ENCODE measurements around the gene ALDOA. TPM values are rescaled to one million over a fixed set of nuclear protein-coding genes. Genes with fewer than 3 reads are reported as not detected.

ALDOA gene
- total RNA-seq, 1 experiment from 2014 or later = 1,486 TPM

DNA sequence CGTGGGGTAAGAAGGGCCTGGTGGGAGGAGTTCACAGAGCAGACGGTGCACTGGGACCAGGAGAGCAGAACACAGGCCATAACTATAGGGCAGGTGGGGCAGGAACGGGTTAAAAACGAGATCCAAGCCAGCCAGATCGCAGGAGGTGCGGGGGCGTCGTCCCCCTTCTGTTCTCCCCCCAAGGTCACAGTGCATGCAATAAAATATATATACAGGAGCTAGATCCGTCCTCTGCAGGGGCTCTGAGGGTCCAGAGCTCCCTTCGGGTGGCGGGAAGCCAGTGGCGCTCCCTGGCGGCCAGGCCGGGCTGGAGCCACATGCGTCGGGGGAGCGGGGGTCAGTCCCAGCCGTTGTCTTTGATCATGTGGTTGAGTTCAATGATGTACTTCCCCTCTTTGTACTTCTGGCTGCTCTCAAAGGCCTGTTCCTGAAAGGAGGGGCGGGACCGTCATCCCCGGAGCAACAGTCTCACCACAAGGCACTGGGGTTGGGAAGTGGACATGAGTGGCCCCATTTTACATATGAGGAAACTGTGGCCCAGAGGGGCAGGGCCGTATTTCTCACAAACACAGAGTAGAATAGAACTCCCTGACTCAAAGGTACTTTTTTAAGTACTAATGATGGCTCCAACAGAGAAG is 26.9 kb downstream of the ALDOA start:
- no peaks in the 10 kb centered on the region for H3K27me3 ChIP-seq (ENCODE audit: low read length)
- H3K9ac ChIP-seq (ENCODE audit: low read length) = peak overlapping the region; percentile 85
- peak overlapping the region; percentile 73 for H2AFZ ChIP-seq (ENCODE audit: low read length)
- peak; percentile 96 for DNase-seq
- peaks cover 3% of the 10 kb centered on the region; the same call in 1 of the 2 replicates for H3K79me2 ChIP-seq (ENCODE audit: low read length)
- no peaks in the 10 kb centered on the region for H3K9me2 ChIP-seq (replicated peaks; ENCODE audit: insufficient read depth, low read length)
- H4K20me1 ChIP-seq (ENCODE audit: insufficient read depth, low read depth, low read length) = no peaks in the 10 kb centered on the region
- no peaks in the 10 kb centered on the region for H3K36me3 ChIP-seq (ENCODE audit: insufficient read depth, low read length)
- H3K27ac ChIP-seq (ENCODE audit: low read length) = peak overlapping the region; percentile 82
- peaks cover 45% of the 10 kb centered on the region for H3K4me1 ChIP-seq (ENCODE audit: low read length)
- H3K4me3 ChIP-seq (ENCODE audit: low read length) = peak overlapping the region; percentile 78
- peaks cover 8% of the 10 kb centered on the region; the same call in 1 of the 2 replicates for H3K9me3 ChIP-seq (ENCODE audit: low read length)
- H3K4me2 ChIP-seq (ENCODE audit: low read depth, low read length, poor library complexity, severe bottlenecking) = peak overlapping the region; percentile 91

DNA sequence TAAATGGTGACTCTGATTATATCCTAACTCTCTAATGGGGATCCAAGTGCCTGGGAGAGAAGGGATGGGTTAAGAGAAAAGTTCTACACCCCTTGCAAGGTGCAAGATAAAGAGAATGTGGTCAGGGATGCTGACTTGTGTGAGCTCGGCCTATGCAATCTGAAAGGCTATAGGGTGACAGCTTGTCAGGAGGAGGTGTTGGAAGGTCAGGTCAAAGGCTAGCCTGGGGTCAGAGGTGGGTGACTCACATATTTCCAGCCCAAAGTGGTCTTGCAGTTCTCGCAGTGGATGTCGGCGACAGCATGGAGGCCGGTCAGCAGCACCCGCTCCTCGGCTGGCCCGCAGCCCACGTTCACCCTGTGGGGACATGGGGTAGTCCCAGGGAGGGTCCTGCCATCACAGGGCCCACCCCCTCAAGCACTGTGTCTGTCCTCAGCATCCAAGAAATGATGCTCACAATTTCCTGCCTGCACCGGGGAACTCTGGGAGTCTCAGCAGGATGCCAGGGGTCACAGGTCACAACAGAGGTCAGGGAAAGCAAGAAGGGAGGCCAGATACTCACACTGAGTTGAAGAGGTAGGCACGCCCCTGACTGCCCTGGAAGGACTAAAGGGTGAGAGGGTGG is 29.1 kb downstream of the ALDOA start:
- Histone ChIP-seq H3K79me2 (ENCODE audit: low read length) (peaks cover 3% of the 10 kb centered on the region; the same call in 1 of the 2 replicates), H3K9ac (ENCODE audit: low read length) (peak overlapping the region; percentile 84), H3K4me2 (ENCODE audit: low read depth, low read length, poor library complexity, severe bottlenecking) (peak overlapping the region; percentile 98), H3K4me1 (ENCODE audit: low read length) (peaks cover 45% of the 10 kb centered on the region), H3K4me3 (ENCODE audit: low read length) (peak overlapping the region; percentile 86), H3K36me3 (ENCODE audit: insufficient read depth, low read length) (no peaks in the 10 kb centered on the region), H3K9me3 (ENCODE audit: low read length) (peaks cover 12% of the 10 kb centered on the region; the same call in 1 of the 2 replicates), H3K27ac (ENCODE audit: low read length) (peak overlapping the region; percentile 62; the same call in 1 of the 2 replicates), H3K9me2 (replicated peaks; ENCODE audit: insufficient read depth, low read length) (no peaks in the 10 kb centered on the region), H3K27me3 (ENCODE audit: low read length) (no peaks in the 10 kb centered on the region), H4K20me1 (ENCODE audit: insufficient read depth, low read depth, low read length) (no peaks in the 10 kb centered on the region), H2AFZ (ENCODE audit: low read length) (no peak overlapping the region)
- no peak for DNase-seq

DNA sequence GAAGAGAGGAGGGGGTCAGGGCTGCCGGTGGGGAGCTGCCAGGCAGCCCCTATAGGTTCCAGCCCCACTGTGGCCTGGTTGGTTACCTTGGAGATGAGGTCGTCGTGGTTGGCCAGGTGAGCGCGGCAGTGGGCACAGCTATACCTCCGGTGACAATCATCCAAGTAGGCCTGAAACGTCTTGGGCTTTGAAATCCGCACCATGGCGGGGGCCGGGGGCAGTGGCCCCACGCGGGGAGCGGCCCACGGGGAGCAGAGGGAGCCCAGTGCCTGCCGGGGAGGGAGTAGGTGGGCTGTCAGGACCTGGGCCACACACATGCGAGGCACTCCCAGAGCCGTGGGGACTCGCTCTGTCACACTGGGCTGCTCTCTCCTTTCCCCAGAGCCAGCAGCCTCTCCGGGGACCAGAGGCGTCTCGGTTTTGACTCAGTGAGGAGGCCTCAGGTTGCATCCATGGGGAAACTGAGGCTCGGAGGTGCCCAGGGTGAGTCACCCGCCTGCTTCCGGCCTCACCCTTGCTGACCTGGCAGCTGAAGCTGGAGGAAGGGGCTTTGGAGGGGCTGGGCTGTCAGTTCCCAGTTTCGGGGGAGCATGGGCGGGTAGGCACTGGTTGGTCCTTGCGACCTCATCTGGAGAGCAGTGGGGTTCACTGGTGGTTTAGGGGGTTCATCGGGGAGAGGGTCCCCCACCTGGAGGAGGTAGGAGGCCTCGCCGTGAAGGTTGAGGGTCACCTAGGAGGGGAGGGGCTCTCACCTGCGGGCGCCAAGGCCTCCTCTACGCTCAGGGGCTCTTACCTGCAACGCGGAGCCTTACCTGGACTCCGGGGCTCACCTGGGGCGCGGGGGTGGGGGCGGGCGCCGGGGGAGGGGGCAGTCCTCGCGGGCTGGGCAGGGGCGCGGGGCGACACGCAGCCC is 29.9 kb downstream of the ALDOA start:
- Histone ChIP-seq H3K36me3 (ENCODE audit: insufficient read depth, low read length) (no peaks in the 10 kb centered on the region), H3K27ac (ENCODE audit: low read length) (peak overlapping the region; percentile 62), H3K9ac (ENCODE audit: low read length) (peak overlapping the region; percentile 84), H3K9me3 (ENCODE audit: low read length) (peaks cover 12% of the 10 kb centered on the region; the same call in 1 of the 2 replicates), H3K4me2 (ENCODE audit: low read depth, low read length, poor library complexity, severe bottlenecking) (peak overlapping the region; percentile 98), H3K27me3 (ENCODE audit: low read length) (no peaks in the 10 kb centered on the region), H2AFZ (ENCODE audit: low read length) (no peak overlapping the region), H4K20me1 (ENCODE audit: insufficient read depth, low read depth, low read length) (no peaks in the 10 kb centered on the region), H3K4me3 (ENCODE audit: low read length) (peak overlapping the region; percentile 86), H3K4me1 (ENCODE audit: low read length) (peaks cover 41% of the 10 kb centered on the region), H3K79me2 (ENCODE audit: low read length) (peaks cover 3% of the 10 kb centered on the region; the same call in 1 of the 2 replicates), H3K9me2 (replicated peaks; ENCODE audit: insufficient read depth, low read length) (no peaks in the 10 kb centered on the region)
- peak; percentile 52 for DNase-seq

DNA sequence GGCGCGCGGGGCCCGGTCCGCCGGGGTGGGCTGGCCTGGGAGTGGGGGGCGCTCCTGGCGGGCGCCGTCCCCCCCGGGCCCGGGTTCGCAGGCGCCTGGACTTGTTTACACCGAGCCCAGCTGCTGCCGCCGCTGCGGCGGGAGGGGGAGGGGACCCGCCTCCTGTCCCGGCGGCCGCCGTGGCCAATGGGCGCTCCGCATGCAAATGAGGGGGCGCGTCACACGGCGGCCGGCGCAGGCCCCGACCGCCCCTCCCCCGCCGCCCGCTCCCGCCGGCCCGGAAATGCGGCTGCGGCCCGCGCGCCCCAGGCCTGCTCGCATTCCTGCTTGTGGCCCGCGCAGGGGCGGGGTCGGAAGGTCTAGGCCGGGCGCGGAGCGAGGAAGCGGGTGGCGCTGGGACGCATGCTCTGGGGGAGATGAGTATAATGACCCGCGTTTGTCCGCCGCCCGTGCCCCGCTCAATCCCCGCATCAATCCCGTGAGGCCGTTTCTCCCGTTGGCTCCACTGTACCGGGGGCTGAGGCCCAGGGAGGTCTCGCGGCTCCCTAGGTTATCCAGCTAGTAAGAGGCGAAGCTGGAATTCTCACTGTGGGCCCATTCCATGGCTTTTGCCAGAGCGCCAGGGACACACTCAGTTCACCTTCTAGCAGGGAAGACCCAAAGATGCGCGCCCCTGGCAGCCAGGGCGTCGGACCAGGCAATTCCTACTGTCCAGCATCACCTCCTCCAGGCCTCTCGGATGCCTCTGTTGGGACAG is 30.7 kb downstream of the ALDOA start, which contains the start of gene YPEL3:
TSS of gene YPEL3 (minus strand) at position 109 of the 757 bp plus-strand sequence. CDS start 731 bp downstream, outside the sequence.
- Histone ChIP-seq H3K9me3 (ENCODE audit: low read length) (peaks cover 12% of the 10 kb centered on the region; the same call in 1 of the 2 replicates), H3K27ac (ENCODE audit: low read length) (peak within 1 kb of the TSS; percentile 62), H3K4me2 (ENCODE audit: low read depth, low read length, poor library complexity, severe bottlenecking) (peak within 1 kb of the TSS; percentile 98), H3K4me1 (ENCODE audit: low read length) (peaks cover 37% of the 10 kb centered on the region), H3K4me3 (ENCODE audit: low read length) (peak within 1 kb of the TSS; percentile 86), H3K9me2 (replicated peaks; ENCODE audit: insufficient read depth, low read length) (no peaks in the 10 kb centered on the region), H3K36me3 (ENCODE audit: insufficient read depth, low read length) (no peaks in the 10 kb centered on the region), H2AFZ (ENCODE audit: low read length) (no peak within 1 kb of the TSS; the same call in 1 of the 2 replicates), H3K9ac (ENCODE audit: low read length) (peak within 1 kb of the TSS; percentile 84), H4K20me1 (ENCODE audit: insufficient read depth, low read depth, low read length) (no peaks in the 10 kb centered on the region), H3K27me3 (ENCODE audit: low read length) (no peaks in the 10 kb centered on the region), H3K79me2 (ENCODE audit: low read length) (peaks cover 3% of the 10 kb centered on the region; the same call in 1 of the 2 replicates)
- DNase-seq = peak; percentile 94

DNA sequence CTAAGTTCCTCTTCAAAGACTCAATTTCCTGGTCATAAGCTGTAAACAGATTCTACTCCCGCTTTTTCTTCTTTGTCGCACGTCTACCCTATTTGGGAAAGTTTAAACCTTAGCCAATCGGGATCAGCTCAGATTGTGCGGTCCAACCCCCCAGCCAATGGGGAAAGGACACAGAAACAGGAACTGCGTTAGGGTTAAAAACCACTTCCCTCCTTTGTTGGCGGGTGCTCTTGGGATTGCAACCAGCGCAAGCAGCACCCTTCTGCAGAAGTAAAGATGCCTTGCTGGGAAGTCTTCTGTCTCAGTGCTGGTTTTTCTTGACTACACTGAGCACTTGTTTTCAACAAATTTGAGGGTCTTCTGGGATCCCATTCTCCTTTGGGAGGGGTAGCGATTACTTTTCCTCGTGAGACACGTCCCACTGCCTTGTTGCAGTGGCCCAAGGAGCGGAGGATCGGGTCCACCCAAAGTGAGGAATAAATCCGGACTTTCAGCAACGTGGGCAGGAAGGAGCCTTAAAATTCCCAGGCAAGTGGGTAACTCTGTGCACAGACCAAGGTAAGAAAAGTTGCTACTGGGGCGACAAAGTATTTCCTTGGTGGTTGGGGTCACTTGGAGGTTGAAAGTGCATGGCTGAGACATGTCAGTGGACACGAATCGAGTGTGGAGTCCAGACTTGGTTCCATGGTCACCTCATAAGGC is 31.5 kb downstream of the ALDOA start:
- peak overlapping the region; percentile 43 for H3K4me2 ChIP-seq (ENCODE audit: low read depth, low read length, poor library complexity, severe bottlenecking)
- no peak overlapping the region for H2AFZ ChIP-seq (ENCODE audit: low read length)
- peak; percentile 55 for DNase-seq
- H3K27ac ChIP-seq (ENCODE audit: low read length) = no peak overlapping the region
- H3K9me3 ChIP-seq (ENCODE audit: low read length) = peaks cover 12% of the 10 kb centered on the region; the same call in 1 of the 2 replicates
- H4K20me1 ChIP-seq (ENCODE audit: insufficient read depth, low read depth, low read length) = no peaks in the 10 kb centered on the region
- H3K36me3 ChIP-seq (ENCODE audit: insufficient read depth, low read length) = no peaks in the 10 kb centered on the region
- H3K79me2 ChIP-seq (ENCODE audit: low read length) = peaks cover 3% of the 10 kb centered on the region; the same call in 1 of the 2 replicates
- H3K9me2 ChIP-seq (replicated peaks; ENCODE audit: insufficient read depth, low read length) = no peaks in the 10 kb centered on the region
- H3K4me1 ChIP-seq (ENCODE audit: low read length) = peaks cover 32% of the 10 kb centered on the region
- H3K9ac ChIP-seq (ENCODE audit: low read length) = no peak overlapping the region
- H3K4me3 ChIP-seq (ENCODE audit: low read length) = peak overlapping the region; percentile 86; the same call in 1 of the 2 replicates
- no peaks in the 10 kb centered on the region for H3K27me3 ChIP-seq (ENCODE audit: low read length)

DNA sequence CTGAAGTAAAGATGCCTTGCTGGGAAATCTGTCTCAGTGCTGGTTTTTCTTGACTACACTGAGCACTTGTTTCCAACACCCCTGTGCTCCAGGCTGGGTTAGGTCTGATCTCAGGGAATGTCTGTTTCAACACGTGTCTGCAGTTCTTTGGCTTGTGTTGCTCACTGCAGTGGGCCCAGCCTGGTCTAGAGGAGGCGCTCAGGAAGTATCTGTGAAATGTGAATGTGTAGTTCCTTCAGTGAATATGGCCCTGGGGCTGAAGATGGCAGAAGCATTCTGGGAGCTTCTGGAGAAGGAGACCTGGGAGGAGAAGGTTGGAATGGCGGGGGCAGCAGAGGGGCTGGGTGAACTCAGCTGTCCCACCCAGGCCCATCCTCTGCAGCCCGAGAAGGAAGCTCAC is 38.5 kb downstream of the ALDOA start:
- H3K9ac ChIP-seq (ENCODE audit: low read length) = no peak overlapping the region
- no peaks in the 10 kb centered on the region for H3K27me3 ChIP-seq (ENCODE audit: low read length)
- H3K4me1 ChIP-seq (ENCODE audit: low read length) = no peaks in the 10 kb centered on the region
- H3K9me2 ChIP-seq (replicated peaks; ENCODE audit: insufficient read depth, low read length) = no peaks in the 10 kb centered on the region
- H4K20me1 ChIP-seq (ENCODE audit: insufficient read depth, low read depth, low read length) = no peaks in the 10 kb centered on the region
- no peak overlapping the region for H2AFZ ChIP-seq (ENCODE audit: low read length)
- no peak overlapping the region for H3K4me2 ChIP-seq (ENCODE audit: low read depth, low read length, poor library complexity, severe bottlenecking)
- DNase-seq = no peak
- H3K36me3 ChIP-seq (ENCODE audit: insufficient read depth, low read length) = no peaks in the 10 kb centered on the region
- no peaks in the 10 kb centered on the region for H3K9me3 ChIP-seq (ENCODE audit: low read length)
- H3K4me3 ChIP-seq (ENCODE audit: low read length) = no peak overlapping the region
- no peaks in the 10 kb centered on the region for H3K79me2 ChIP-seq (ENCODE audit: low read length)
- no peak overlapping the region for H3K27ac ChIP-seq (ENCODE audit: low read length)

DNA sequence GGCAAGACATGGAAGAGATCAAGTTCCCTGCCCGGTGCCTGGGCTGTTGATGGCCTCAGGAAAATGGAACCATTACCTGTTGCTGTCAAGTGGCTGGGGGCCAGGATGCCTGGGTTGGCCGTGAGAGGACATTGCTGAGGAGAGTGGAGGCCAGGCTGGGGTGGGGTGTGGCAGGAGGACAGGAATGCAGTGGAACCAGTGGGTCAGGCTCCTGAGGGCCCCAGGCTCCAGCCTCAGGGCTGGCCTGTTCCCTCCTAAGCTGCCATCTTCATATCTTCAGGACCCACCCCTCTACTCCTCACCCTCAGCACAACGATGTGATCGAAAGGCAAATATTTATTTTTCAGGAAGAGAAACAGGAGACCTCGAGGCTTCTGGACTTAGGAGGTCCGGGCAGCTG is 38.9 kb downstream of the ALDOA start:
- H2AFZ ChIP-seq (ENCODE audit: low read length) = no peak overlapping the region
- no peaks in the 10 kb centered on the region for H3K9me2 ChIP-seq (replicated peaks; ENCODE audit: insufficient read depth, low read length)
- H3K27me3 ChIP-seq (ENCODE audit: low read length) = no peaks in the 10 kb centered on the region
- no peak overlapping the region for H3K4me2 ChIP-seq (ENCODE audit: low read depth, low read length, poor library complexity, severe bottlenecking)
- no peaks in the 10 kb centered on the region for H3K36me3 ChIP-seq (ENCODE audit: insufficient read depth, low read length)
- no peaks in the 10 kb centered on the region for H3K79me2 ChIP-seq (ENCODE audit: low read length)
- H3K4me3 ChIP-seq (ENCODE audit: low read length) = no peak overlapping the region
- H4K20me1 ChIP-seq (ENCODE audit: insufficient read depth, low read depth, low read length) = no peaks in the 10 kb centered on the region
- H3K27ac ChIP-seq (ENCODE audit: low read length) = no peak overlapping the region
- H3K9me3 ChIP-seq (ENCODE audit: low read length) = no peaks in the 10 kb centered on the region
- no peak overlapping the region for H3K9ac ChIP-seq (ENCODE audit: low read length)
- no peak for DNase-seq
- H3K4me1 ChIP-seq (ENCODE audit: low read length) = no peaks in the 10 kb centered on the region

All from Karpas-422 (cell line).